Subcutaneous adipose tissue (tissue), 4 donors: ENCODE results near the gene WDR27. TPM values are rescaled to one million over a fixed set of nuclear protein-coding genes. Genes with fewer than 3 reads are reported as not detected.

ENCODE experiments used
- total RNA-seq, 4 donors: library from RNA; depleted of rRNA; stranded (reverse); fragments of >200 nt; gene quantifications; one replicate each; pipeline ENCODE4 v1.1.0, GENCODE V29; 2016
- TF ChIP-seq, protein P1 (sequence below): fragments of 450-650 bp; IDR thresholded peaks from one replicate; pipeline ENCODE4 v1.5.1; 2016; ENCODE audit warnings: low read depth, mild to moderate bottlenecking, control low read depth, antibody characterized with exemption, moderate library complexity

Gene WDR27
- total RNA-seq, 4 donors from 2014 or later = 26.0 to 36.4 (median 31.3) TPM

DNA sequence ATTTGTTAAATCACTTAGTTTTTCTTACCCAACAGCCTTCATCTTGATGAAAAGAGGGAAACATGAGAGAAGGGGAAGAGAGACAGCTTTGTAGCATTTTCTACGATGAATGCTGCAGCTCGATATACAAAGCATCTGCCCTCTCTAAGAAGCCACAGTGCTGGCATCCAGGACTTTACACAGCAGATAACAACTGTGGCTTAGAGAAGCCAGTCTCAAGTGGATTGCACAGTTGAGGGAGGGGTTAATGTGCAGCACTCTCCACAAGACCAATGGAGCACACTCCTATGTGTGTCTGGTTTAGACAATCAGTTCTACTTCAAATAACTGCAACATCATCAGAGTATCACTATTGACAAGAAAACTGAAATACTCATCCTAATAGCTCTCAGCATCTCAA is 5.9 kb upstream of the WDR27 start:
- TF ChIP-seq, protein P1, sequence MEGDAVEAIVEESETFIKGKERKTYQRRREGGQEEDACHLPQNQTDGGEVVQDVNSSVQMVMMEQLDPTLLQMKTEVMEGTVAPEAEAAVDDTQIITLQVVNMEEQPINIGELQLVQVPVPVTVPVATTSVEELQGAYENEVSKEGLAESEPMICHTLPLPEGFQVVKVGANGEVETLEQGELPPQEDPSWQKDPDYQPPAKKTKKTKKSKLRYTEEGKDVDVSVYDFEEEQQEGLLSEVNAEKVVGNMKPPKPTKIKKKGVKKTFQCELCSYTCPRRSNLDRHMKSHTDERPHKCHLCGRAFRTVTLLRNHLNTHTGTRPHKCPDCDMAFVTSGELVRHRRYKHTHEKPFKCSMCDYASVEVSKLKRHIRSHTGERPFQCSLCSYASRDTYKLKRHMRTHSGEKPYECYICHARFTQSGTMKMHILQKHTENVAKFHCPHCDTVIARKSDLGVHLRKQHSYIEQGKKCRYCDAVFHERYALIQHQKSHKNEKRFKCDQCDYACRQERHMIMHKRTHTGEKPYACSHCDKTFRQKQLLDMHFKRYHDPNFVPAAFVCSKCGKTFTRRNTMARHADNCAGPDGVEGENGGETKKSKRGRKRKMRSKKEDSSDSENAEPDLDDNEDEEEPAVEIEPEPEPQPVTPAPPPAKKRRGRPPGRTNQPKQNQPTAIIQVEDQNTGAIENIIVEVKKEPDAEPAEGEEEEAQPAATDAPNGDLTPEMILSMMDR = no peak

GRCh38 chr6:169702840-169703246 is 1.0 kb upstream of the WDR27 start:
- TF ChIP-seq, protein P1 = no peak

DNA sequence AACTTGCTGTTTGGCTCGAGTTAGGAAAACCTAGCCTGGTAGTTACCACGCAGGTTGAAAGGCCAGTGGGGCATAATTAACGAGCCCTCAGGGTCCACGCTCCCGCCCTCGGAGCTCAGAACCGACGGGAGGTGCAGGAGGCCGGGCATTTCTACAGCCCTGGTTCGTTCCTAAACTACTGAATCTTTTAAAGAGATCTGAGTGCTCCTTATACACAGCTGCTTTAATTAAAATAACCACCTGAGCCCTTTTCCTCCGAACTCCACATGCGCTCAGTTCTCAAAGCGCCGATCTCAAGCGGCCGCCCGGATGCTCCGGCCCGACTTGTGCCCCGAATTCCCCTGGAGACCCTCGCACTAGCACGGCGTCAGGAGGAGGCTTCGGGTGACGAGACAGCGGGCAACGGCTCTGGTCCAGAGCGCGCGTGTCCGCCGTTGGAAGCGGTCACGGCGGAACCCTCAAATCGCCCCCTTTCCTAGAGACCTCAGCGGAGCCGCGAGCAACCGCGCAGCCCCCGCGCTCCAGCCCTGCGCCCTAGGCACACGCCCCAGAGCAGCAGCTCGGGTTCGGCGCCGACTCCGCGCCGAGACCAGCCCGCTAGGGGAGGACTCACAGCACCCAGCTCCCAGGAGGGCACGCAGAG is 397 bp downstream of the WDR27 start:
- TF ChIP-seq, protein P1 = no peak

DNA sequence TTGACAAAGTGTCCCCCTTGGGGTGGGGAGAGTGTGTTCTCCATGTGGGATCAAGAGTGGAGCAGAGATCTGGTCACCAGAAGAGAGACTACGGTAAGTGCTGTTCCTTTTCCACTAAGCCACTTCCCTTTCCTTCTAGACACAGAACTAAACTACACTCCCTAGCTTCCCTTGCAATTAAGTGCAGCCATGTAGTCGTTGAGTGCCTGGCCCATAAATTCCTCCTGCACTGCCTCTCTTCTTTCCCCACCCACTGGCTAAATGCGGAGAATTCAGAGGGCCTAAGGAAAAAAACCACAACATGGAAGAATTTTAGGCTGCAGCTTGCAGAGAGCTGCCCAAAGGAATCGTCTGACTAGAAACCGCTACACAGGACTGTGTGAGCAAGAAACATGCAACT is 1.5 kb downstream of the WDR27 start:
- TF ChIP-seq, protein P1 = no peak

- TF ChIP-seq, protein P1 = no peak
These were observed 6.7 kb downstream of the WDR27 start for GRCh38 chr6:169695131-169695530.

DNA sequence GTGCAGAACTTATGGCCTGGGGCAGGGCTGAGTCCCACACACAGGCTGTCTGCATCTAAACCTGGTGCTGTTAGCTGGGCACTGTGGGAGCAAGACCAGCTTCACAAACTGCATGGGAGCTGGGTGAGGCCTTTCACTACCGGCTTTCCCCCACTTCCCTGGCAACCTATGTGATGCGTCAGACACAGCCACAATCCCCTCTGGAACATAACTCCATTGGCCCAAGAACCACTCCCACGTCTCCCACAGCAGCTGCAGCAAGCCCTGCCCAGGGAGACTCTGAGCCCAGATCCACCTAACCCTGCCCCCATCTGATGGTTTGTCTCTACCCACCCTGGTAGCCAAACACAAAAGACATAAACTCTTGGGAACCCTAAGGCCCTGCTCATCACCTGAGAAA is 9.3 kb downstream of the WDR27 start:
- TF ChIP-seq, protein P1 = no peak

DNA sequence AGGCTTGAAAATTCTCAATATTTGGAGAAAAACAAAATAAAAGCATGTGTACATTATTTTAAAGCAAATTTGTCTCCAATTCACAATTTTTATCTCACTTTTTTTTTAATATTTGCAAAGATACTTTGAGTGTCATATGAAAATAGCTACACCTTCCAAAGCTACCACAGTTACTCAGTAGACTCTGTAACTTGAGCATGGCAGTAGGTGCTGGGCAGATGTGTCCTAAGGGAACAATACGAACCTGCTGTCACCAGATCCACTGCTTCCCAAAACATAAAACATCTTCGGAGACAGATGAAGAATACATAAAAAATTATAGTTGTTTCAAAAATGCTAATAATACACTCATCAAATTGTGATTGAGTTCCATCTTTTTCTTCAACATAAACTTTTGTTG is 10.6 kb downstream of the WDR27 start:
- TF ChIP-seq, protein P1 = no peak
